ENCODE measurements around the gene MTHFSD. TPM values are rescaled to one million over a fixed set of nuclear protein-coding genes. Genes with fewer than 3 reads are reported as not detected.

The MTHFSD gene
- total and polyA plus RNA-seq, 10 of the 15 experiments (the other 5 are each of a cell fraction or from before 2014, with no cell fraction given): 2.2 to 24.5 (median 18.1) TPM

DNA sequence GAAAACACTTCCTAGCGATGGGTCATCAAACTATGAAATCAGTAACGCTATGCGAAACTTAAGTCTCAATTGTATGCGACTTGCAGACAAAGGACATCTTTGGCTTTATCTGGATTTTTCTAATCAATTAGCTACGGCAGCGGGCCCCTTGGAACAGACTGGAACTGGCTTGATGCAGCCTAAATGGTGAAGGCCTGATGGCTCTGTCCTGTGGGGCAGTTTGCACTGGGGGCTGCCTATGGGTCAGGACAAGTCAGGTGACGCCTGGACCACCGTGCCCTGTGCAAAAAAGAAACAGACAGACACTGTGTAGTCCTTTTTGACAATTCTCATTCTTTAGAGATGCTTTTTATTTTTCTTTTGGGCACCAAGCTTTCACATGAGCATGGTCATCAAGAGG lies 22.0 kb downstream of the MTHFSD start:
- H3K4me2 ChIP-seq (ENCODE audit: control insufficient read depth, insufficient read depth): no peak overlapping the region
- no TSS peak for BruUV-seq (replicated peaks)
- POLR2A ChIA-PET: no interaction called here
- in situ Hi-C loops (cut with MboI) (no loop called here), intact Hi-C loops (cut with micrococcal nuclease; ENCODE audit: unreplicated experiment) (no loop called here)
- TF ChIP-seq RBBP5 (conservative IDR thresholded peaks at IDR 0.05): no peak
- no peak for TF ChIP-seq NR2C2 (IDR thresholded peaks at IDR 0.05; ENCODE audit: borderline replicate concordance, control insufficient read depth, insufficient read length, low read depth)
- no peak for TF ChIP-seq ZBED1 (IDR thresholded peaks at IDR 0.05; ENCODE audit: borderline replicate concordance)
- RAD21 ChIA-PET (ENCODE audit: unreplicated experiment): no interaction called here
- no peak overlapping the region for H3K4me3 ChIP-seq
- no peak overlapping the region for H3K9ac ChIP-seq (ENCODE audit: control insufficient read depth, insufficient read depth, low read length)
- SMC1A ChIA-PET (ENCODE audit: uncharacterized antibody, unreplicated experiment): no interaction called here
- CTCF ChIA-PET: interaction anchor here (1.2 kb wide), 1 partner anchor 12 kb away, joined by 3 read pairs; no protein-coding TSS in a partner anchor
- H3K9me3 ChIP-seq (replicated peaks; ENCODE audit: control insufficient read depth, insufficient read depth, low read length): no peaks in the 10 kb centered on the region
- no peak overlapping the region for H2AFZ ChIP-seq (ENCODE audit: control insufficient read depth, low read depth, low read length)
- H3K4me1 ChIP-seq (ENCODE audit: control insufficient read depth, insufficient read depth, low read length): no peaks in the 10 kb centered on the region
- no peaks in the 10 kb centered on the region; the same call in 1 of the 2 replicates for H4K20me1 ChIP-seq (ENCODE audit: control insufficient read depth, insufficient read depth)
- no peak overlapping the region for H3K27ac ChIP-seq (ENCODE audit: control insufficient read depth, insufficient read depth)
- DNase-seq (ENCODE audit: low read depth, low spot score): no peak
- no peak for FAIRE-seq
- no peaks in the 10 kb centered on the region for H3K27me3 ChIP-seq (replicated peaks in 1 of 2; ENCODE audit: control insufficient read depth in 2 of 2, insufficient read depth in 2 of 2, low read length in 1 of 2)
- H3K79me2 ChIP-seq (ENCODE audit: control insufficient read depth, insufficient read depth, low read length): no peaks in the 10 kb centered on the region
- no peak for ATAC-seq
- WGBS (ENCODE audit: insufficient coverage, insufficient replicate concordance, low lambda C conversion rate, missing lambda C conversion rate): 94% methylated on average over 8 of the region's 8 CpGs
- H3K36me3 ChIP-seq (ENCODE audit: control insufficient read depth in 2 of 2, insufficient read depth in 2 of 2, low read length in 1 of 2): no peaks in the 10 kb centered on the region; a peak in 2 of 4 replicates

DNA sequence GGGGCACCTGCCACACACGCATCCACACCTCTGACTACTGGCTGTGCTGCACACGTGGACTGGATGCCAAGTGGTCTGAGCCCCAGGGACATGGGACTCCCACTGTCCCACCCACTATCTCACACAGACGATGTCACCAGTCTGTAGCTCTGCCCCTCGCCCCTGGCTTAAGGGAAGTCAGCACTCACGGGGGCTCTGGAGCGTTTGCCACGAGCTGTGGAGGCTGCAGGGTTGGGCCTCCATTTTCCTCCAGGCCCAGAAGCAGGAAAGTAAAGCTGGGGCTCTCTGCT lies 22.6 kb downstream of the MTHFSD start:
- no peak overlapping the region for H3K4me2 ChIP-seq (ENCODE audit: control insufficient read depth, insufficient read depth)
- H3K27ac ChIP-seq (ENCODE audit: control insufficient read depth, insufficient read depth): no peak overlapping the region
- in situ Hi-C loops (cut with MboI): no loop called here
- ChIA-PET SMC1A (ENCODE audit: uncharacterized antibody, unreplicated experiment) (no interaction called here), POLR2A (no interaction called here), CTCF (no interaction called here), RAD21 (ENCODE audit: unreplicated experiment) (no interaction called here)
- no peaks in the 10 kb centered on the region for H3K4me1 ChIP-seq (ENCODE audit: control insufficient read depth, insufficient read depth, low read length)
- DNase-seq (ENCODE audit: low read depth, low spot score) (no peak), FAIRE-seq (no peak), ATAC-seq (no peak)
- intact Hi-C loops (cut with micrococcal nuclease; ENCODE audit: unreplicated experiment): no loop called here
- H4K20me1 ChIP-seq (ENCODE audit: control insufficient read depth, insufficient read depth): no peaks in the 10 kb centered on the region; the same call in 1 of the 2 replicates
- TF ChIP-seq RELA (IDR thresholded peaks at IDR 0.05; ENCODE audit: borderline replicate concordance, partially characterized antibody) (no peak), EED (IDR thresholded peaks at IDR 0.05; ENCODE audit: low read depth) (no peak), HCFC1 (IDR thresholded peaks at IDR 0.05; ENCODE audit: low read length) (no peak), SUPT20H (IDR thresholded peaks at IDR 0.05; ENCODE audit: borderline replicate concordance, control insufficient read depth, low read depth, low read length) (no peak), TBL1XR1 (IDR thresholded peaks at IDR 0.05; ENCODE audit: low read depth, low read length) (no peak)
- TF ChIP-seq, protein P1, sequence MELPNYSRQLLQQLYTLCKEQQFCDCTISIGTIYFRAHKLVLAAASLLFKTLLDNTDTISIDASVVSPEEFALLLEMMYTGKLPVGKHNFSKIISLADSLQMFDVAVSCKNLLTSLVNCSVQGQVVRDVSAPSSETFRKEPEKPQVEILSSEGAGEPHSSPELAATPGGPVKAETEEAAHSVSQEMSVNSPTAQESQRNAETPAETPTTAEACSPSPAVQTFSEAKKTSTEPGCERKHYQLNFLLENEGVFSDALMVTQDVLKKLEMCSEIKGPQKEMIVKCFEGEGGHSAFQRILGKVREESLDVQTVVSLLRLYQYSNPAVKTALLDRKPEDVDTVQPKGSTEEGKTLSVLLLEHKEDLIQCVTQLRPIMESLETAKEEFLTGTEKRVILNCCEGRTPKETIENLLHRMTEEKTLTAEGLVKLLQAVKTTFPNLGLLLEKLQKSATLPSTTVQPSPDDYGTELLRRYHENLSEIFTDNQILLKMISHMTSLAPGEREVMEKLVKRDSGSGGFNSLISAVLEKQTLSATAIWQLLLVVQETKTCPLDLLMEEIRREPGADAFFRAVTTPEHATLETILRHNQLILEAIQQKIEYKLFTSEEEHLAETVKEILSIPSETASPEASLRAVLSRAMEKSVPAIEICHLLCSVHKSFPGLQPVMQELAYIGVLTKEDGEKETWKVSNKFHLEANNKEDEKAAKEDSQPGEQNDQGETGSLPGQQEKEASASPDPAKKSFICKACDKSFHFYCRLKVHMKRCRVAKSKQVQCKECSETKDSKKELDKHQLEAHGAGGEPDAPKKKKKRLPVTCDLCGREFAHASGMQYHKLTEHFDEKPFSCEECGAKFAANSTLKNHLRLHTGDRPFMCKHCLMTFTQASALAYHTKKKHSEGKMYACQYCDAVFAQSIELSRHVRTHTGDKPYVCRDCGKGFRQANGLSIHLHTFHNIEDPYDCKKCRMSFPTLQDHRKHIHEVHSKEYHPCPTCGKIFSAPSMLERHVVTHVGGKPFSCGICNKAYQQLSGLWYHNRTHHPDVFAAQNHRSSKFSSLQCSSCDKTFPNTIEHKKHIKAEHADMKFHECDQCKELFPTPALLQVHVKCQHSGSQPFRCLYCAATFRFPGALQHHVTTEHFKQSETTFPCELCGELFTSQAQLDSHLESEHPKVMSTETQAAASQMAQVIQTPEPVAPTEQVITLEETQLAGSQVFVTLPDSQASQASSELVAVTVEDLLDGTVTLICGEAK (IDR thresholded peaks at IDR 0.05; ENCODE audit: borderline replicate concordance): no peak
- H3K36me3 ChIP-seq (ENCODE audit: control insufficient read depth in 2 of 2, insufficient read depth in 2 of 2, low read length in 1 of 2): no peaks in the 10 kb centered on the region; a peak in 1 of 4 replicates
- H3K27me3 ChIP-seq (replicated peaks in 1 of 2; ENCODE audit: control insufficient read depth in 2 of 2, insufficient read depth in 2 of 2, low read length in 1 of 2): no peaks in the 10 kb centered on the region
- BruUV-seq (replicated peaks): no TSS peak
- 89% methylated on average over 7 of the region's 7 CpGs for WGBS (ENCODE audit: insufficient coverage, insufficient replicate concordance, low lambda C conversion rate, missing lambda C conversion rate)
- no peak overlapping the region for H2AFZ ChIP-seq (ENCODE audit: control insufficient read depth, low read depth, low read length)
- H3K4me3 ChIP-seq: no peak overlapping the region
- H3K9me3 ChIP-seq (replicated peaks; ENCODE audit: control insufficient read depth, insufficient read depth, low read length): no peaks in the 10 kb centered on the region
- no peaks in the 10 kb centered on the region for H3K79me2 ChIP-seq (ENCODE audit: control insufficient read depth, insufficient read depth, low read length)
- H3K9ac ChIP-seq (ENCODE audit: control insufficient read depth, insufficient read depth, low read length): no peak overlapping the region

Measured in GM12878 (cell line).